HS-5 (cell line): ENCODE measurements around the gene LIX1.
"Not testable (repeated sequence)": the region's sequence is repeated elsewhere in the genome, so short reads cannot be mapped to it uniquely, and the experiment has no call there.

Source experiments
- DNase-seq: peaks from one replicate; pipeline ENCODE4 v3.0.0-alpha.2; 2012; ENCODE audit warnings: low read depth

The LIX1 gene

GRCh38 chr5:97102010-97102470 lies 40.4 kb downstream of the LIX1 start:
- no peak for DNase-seq

- no peak for DNase-seq
Measured at GRCh38 chr5:97101189-97101910, 41.1 kb downstream of the LIX1 start.

DNA sequence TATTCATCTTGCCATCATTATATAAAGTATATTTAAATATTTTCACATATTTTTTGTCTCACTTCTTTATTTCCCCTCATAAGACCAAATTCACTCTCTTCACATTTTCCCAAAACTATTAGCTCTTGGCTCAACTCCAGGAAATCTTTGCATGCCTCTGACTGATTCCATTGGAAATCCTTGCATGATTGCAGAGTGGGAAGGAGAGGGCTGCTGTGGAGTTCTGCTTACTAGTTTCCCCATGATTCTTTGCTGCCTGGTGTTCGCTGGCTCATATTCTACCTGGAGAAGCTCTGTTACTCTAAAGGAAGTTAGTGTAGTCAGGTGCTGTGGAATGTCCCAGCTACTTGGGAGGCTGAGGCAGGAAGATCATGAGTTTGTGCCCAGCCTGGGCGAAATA lies 41.9 kb downstream of the LIX1 start:
- no peak for DNase-seq

GRCh38 chr5:97098922-97099321 lies 43.5 kb downstream of the LIX1 start:
- DNase-seq: no peak

GRCh38 chr5:97097326-97098230 lies 44.8 kb downstream of the LIX1 start:
- DNase-seq: no peak

GRCh38 chr5:97096846-97097245 lies 45.6 kb downstream of the LIX1 start:
- DNase-seq: no peak

- DNase-seq: no peak
Measured at GRCh38 chr5:97096191-97096590, 46.2 kb downstream of the LIX1 start.

DNA sequence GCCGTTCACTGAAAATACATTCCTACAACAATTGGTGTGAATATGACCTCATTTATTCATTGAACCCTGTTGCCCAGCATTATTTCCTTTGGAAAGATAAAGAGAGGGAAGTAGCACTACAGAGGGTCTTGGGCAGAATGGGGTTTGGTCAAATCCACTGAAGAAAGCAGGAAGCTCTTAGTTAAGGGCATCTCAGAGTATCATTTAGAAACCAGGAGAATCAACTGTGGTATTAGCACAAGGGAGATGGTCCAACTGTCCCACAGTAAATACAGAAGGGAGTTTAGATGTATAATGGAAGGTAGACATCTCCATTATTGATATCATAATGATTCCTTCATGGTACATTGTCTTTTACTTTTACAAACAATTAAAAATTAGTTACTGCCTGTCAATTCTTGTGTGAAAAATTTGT lies 47.1 kb downstream of the LIX1 start:
- no peak for DNase-seq

GRCh38 chr5:97094579-97095317 lies 47.7 kb downstream of the LIX1 start:
- no peak for DNase-seq

DNA sequence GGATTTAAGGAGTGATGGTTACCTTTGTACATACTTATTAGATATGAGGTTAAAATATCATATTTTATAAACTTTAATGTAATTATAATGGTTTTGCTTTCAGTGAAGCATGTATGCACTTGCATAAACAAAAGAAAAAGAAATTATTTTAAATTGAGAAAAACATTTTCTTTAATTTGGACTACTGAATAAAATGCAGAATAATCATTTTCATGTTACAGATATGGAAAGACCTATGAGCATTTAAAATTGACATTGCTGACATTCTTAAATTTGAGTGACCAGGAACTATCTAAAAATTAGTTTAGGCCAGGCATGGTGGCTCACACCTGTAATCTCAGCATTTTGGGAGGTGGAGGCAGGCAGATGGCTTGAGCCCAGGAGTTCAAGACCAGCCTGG lies 49.2 kb downstream of the LIX1 start:
- DNase-seq: no peak

DNA sequence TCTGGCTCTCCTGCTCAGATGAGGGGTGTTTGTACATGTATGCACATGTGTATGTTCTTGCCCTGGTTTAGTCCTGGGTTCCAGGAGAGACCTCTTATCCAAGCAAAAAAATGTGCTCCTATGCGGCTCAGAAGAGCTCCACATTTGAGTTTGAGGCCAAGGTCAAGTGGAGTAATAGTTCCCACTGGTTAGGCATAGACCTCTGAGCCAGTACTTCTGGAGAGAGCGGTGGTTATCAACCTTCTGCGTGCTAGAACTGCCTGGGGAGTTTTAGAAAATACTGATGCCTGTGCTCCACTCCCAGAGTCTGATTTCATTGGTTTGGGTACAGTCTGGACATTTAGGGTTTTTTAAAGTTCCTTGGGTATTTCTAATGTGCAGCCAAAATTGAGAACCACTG lies 51.5 kb downstream of the LIX1 start:
- no peak for DNase-seq

- no peak for DNase-seq
Measured at GRCh38 chr5:97089149-97089801, 53.1 kb downstream of the LIX1 start.

DNA sequence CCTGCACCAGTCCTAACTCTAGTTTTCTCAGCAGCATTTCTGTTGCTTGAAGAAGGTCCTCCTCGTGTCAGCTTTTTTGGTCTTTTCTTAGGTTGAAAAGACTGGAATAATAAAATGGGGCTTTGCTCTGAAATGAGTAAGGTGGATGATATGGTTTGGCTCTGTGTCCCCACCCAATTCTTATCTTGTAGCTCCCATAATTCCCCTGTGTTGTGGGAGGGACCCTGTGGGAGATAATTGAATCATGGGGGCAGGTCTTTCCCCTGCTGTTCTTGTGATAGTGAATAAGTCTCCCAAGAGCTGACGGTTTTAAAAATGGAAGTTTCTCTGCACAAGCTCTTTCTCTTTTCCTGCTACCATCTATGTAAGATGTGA lies 53.6 kb downstream of the LIX1 start:
- DNase-seq: no peak

GRCh38 chr5:97087138-97087537 lies 55.3 kb downstream of the LIX1 start:
- DNase-seq: no peak

GRCh38 chr5:97085459-97086181 lies 56.8 kb downstream of the LIX1 start:
- DNase-seq: no peak

- DNase-seq: not testable (repeated sequence)
Measured at GRCh38 chr5:97084782-97085458, 57.5 kb downstream of the LIX1 start.

DNA sequence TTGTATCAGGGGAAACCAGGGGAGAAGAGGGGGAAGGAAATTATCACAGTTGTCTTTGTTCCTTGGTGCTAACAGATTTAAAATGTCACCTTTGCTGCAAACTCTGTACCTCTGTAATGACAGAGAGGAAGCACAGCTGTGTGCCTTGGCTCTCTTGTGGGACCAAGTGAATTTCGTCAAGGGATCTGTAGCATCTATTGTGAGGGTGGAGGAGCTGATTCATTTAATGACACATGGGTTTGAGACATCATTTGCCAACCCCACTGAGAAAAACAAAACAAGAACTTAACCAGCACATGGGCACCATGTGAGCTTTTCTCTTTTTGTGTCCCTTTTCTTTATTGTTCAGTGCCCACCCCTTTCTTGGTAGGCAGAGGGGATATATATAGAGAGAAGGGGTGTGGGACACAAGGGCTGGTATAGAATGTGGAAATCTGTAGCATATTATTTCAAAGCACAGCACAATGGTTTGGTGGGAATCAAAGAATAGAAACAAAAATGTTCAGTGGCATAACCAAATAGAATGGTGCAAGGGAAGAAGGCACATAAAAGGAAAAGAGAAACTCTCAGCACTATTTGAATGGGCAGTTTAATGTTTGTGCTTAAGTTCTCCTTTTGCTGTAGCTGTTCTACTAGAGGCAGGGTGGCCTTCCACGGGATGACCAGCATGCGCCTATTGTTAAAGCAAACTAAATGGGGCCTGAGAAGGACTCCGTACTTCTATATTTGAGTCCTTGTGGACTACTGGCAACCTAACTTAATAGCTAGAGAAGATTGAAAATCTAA lies 63.3 kb downstream of the LIX1 start:
- peak; percentile 25 for DNase-seq

- DNase-seq: no peak
Measured at GRCh38 chr5:97077246-97077645, 65.2 kb downstream of the LIX1 start.

- no peak for DNase-seq
Measured at GRCh38 chr5:97076098-97076497, 66.3 kb downstream of the LIX1 start.

DNA sequence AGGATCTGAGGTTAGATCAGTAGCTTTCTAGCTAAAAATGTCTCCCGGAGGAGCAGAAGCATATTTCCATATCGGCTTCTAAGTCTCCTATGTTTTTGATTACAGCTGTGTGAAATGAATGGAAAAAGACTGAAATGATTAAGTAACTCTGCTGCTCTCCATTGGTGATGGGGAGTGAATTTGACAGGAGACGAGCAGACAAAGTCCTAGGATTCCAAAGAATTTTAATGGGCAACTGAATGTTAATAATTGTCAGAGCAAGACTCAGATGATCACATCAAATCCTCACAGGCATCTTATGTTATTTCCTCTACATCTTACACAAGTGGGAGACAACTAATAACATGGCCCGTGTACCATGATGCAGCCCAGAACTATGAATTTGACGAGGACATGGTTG lies 66.8 kb downstream of the LIX1 start:
- no peak for DNase-seq
